Measurements from ENCODE around the gene ORAI3. TPM values are rescaled to one million over a fixed set of nuclear protein-coding genes. Genes with fewer than 3 reads are reported as not detected.

The ORAI3 gene
- total RNA-seq, 4 donors from 2014 or later, result 32.9 to 49.5 (median 40.2) TPM

- intact Hi-C loops (cut with DNase I), result no loop called here
- H3K36me3 ChIP-seq, result no peaks in the 10 kb centered on the region
These were observed 41.2 kb downstream of the ORAI3 start for GRCh38 chr16:30990105-30990504.

GRCh38 chr16:30991052-30991451, 42.2 kb downstream of the ORAI3 start:
- Histone ChIP-seq H3K4me1 (peaks cover 0 to 2% of the 10 kb centered on the region in 2 donors), H3K36me3 (no peaks in the 10 kb centered on the region), H3K27me3 (no peaks in the 10 kb centered on the region), H3K27ac (no peak overlapping the region), H3K9me3 (no peaks in the 10 kb centered on the region), H3K4me3 (replicated peaks in 1 of 3) (no peak overlapping the region)
- no peak for DNase-seq
- TF ChIP-seq POLR2A (IDR thresholded peaks at IDR 0.05) (no peak), CTCF (IDR thresholded peaks at IDR 0.05) (no peak)
- WGBS, 2 donors, result 72 to 74% methylated on average over 5 to 7 of the region's 8 CpGs
- intact Hi-C loops (cut with DNase I), result no loop called here

More at GRCh38 chr16:30990105-30990504, 41.2 kb downstream of the ORAI3 start:
- 70 to 75% methylated on average over 2 to 9 of the region's 12 CpGs for WGBS, 2 donors
- Histone ChIP-seq H3K9me3 (no peaks in the 10 kb centered on the region), H3K27ac (no peak overlapping the region), H3K4me3 (replicated peaks in 1 of 3) (no peak overlapping the region), H3K4me1 (peaks cover 7 to 12% of the 10 kb centered on the region in 2 donors), H3K27me3 (no peaks in the 10 kb centered on the region)
- TF ChIP-seq CTCF (IDR thresholded peaks at IDR 0.05), result no peak
- no peak for TF ChIP-seq POLR2A (IDR thresholded peaks at IDR 0.05)
- DNase-seq, result no peak

DNA sequence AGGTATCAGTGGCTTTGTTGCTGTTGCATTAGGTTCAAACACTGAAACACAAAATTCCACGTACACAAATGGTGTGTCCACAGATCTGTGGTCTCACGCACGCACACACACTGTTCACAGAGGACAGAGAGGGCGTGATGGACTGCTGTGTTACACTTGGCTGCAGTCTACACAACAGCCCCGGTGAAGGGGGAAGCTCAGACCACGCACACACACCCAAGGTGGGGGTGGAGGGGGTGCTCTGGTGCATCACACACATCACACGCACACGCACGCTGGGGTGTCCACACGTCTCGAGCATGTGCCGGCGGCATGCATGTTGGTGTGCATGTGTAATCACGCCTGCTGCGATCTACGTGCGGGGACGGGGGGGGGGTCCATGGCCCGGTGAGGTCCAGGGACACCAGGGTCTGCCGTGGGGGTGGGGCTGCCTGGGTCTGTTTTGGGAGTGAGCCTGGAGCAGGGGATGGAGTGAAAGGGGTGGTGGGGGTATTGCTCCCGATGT, 43.5 kb downstream of the ORAI3 start:
- intact Hi-C loops (cut with DNase I), result no loop called here
- peaks cover 8 to 10% of the 10 kb centered on the region in 2 donors for H3K4me1 ChIP-seq
- no peak for TF ChIP-seq CTCF (IDR thresholded peaks at IDR 0.05)
- DNase-seq, result no peak
- no peak overlapping the region for H3K27ac ChIP-seq
- no peak overlapping the region for H3K4me3 ChIP-seq (replicated peaks in 1 of 3)
- H3K27me3 ChIP-seq, result peaks cover 4% of the 10 kb centered on the region
- no peaks in the 10 kb centered on the region for H3K9me3 ChIP-seq
- 88 to 94% methylated on average over 9 to 12 of the region's 21 CpGs for WGBS, 2 donors
- H3K36me3 ChIP-seq, result no peaks in the 10 kb centered on the region

- Histone ChIP-seq H3K9me3 (no peaks in the 10 kb centered on the region), H3K27ac (no peak overlapping the region), H3K4me1 (peaks cover 10 to 15% of the 10 kb centered on the region in 2 donors), H3K4me3 (replicated peaks in 1 of 3) (no peak overlapping the region), H3K36me3 (no peaks in the 10 kb centered on the region), H3K27me3 (peaks cover 4% of the 10 kb centered on the region)
- TF ChIP-seq CTCF (IDR thresholded peaks at IDR 0.05) (no peak), POLR2A (IDR thresholded peaks at IDR 0.05) (no peak)
- intact Hi-C loops (cut with DNase I), result no loop called here
- no peak for DNase-seq
- WGBS, 2 donors, result 82 to 84% methylated on average over 29 of the region's 29 CpGs
These were observed 44.3 kb downstream of the ORAI3 start for GRCh38 chr16:30992931-30993816.

- WGBS, 2 donors, result 80 to 81% methylated on average over 11 of the region's 11 CpGs
- TF ChIP-seq CTCF (IDR thresholded peaks at IDR 0.05) (no peak), POLR2A (IDR thresholded peaks at IDR 0.05) (no peak)
- intact Hi-C loops (cut with DNase I), result no loop called here
- Histone ChIP-seq H3K4me1 (peaks cover 10 to 15% of the 10 kb centered on the region in 2 donors), H3K36me3 (no peaks in the 10 kb centered on the region), H3K9me3 (no peaks in the 10 kb centered on the region), H3K4me3 (replicated peaks in 1 of 3) (no peak overlapping the region), H3K27me3 (peaks cover 4% of the 10 kb centered on the region), H3K27ac (no peak overlapping the region)
- no peak for DNase-seq
These were observed 47.1 kb downstream of the ORAI3 start for GRCh38 chr16:30995927-30996323.

All from thyroid gland (tissue), 4 donors.